ENCODE measurements around the gene NFKBIZ. TPM values are rescaled to one million over a fixed set of nuclear protein-coding genes. Genes with fewer than 3 reads are reported as not detected.

Gene NFKBIZ
- polyA plus RNA-seq, 1 of the 3 experiments (the other 2 are of a cell fraction) = 59.9 TPM

- no peaks in the 10 kb centered on the region for H3F3A ChIP-seq (replicated peaks; ENCODE audit: insufficient read depth)
- H3K4me1 ChIP-seq (ENCODE audit: control insufficient read depth in 1 of 2, insufficient read depth in 2 of 2, low read depth in 1 of 2, low read length in 1 of 2) = no peaks in the 10 kb centered on the region; a peak in 1 of 4 replicates
- POLR2A ChIA-PET = no interaction called here
- CTCF ChIA-PET = interaction anchor here (0.9 kb wide), 1 partner anchor 393 kb away, joined by 3 read pairs; no protein-coding TSS in a partner anchor
- H3K27me3 ChIP-seq (ENCODE audit: insufficient read depth) = no peaks in the 10 kb centered on the region
- H3K4me2 ChIP-seq = no peak overlapping the region
- H4K20me1 ChIP-seq (ENCODE audit: insufficient read depth) = no peaks in the 10 kb centered on the region
- H3K36me3 ChIP-seq (replicated peaks in 1 of 2; ENCODE audit: control insufficient read depth in 1 of 2, insufficient read depth in 2 of 2, low read length in 1 of 2) = peaks cover 0 to 4% of the 10 kb centered on the region in 2 experiments
- TF ChIP-seq, protein P1, sequence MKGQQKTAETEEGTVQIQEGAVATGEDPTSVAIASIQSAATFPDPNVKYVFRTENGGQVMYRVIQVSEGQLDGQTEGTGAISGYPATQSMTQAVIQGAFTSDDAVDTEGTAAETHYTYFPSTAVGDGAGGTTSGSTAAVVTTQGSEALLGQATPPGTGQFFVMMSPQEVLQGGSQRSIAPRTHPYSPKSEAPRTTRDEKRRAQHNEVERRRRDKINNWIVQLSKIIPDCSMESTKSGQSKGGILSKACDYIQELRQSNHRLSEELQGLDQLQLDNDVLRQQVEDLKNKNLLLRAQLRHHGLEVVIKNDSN (IDR thresholded peaks at IDR 0.05; ENCODE audit: borderline replicate concordance, low read depth) = no peak
- TF ChIP-seq FOXJ3 (CRISPR knock-in tag; IDR thresholded peaks at IDR 0.05) (no peak), CHD2 (IDR thresholded peaks at IDR 0.05; ENCODE audit: low read length, partially characterized antibody) (no peak), TCF12 (IDR thresholded peaks at IDR 0.05) (no peak), GATA2 (CRISPR knock-in tag; IDR thresholded peaks at IDR 0.05) (no peak)
- no peak overlapping the region for H3K4me3 ChIP-seq (ENCODE audit: low read depth in 2 of 2, low read length in 1 of 2)
- no peaks in the 10 kb centered on the region for H3K9me3 ChIP-seq
- H3K9ac ChIP-seq = no peak overlapping the region
- no peak overlapping the region for H3K27ac ChIP-seq (ENCODE audit: low read depth in 2 of 2, low read length in 1 of 2)
- no peaks in the 10 kb centered on the region for H3K9me2 ChIP-seq
- no peak overlapping the region for H2AFZ ChIP-seq (ENCODE audit: low read depth)
- no peaks in the 10 kb centered on the region for H3K79me2 ChIP-seq (ENCODE audit: insufficient read depth)
- WGBS (ENCODE audit: low lambda C conversion rate) = 98% methylated on average over 6 of the region's 6 CpGs
- DNase-seq = no peak
These were observed 13.2 kb upstream of the NFKBIZ start for GRCh38 chr3:101836160-101836559.

DNA sequence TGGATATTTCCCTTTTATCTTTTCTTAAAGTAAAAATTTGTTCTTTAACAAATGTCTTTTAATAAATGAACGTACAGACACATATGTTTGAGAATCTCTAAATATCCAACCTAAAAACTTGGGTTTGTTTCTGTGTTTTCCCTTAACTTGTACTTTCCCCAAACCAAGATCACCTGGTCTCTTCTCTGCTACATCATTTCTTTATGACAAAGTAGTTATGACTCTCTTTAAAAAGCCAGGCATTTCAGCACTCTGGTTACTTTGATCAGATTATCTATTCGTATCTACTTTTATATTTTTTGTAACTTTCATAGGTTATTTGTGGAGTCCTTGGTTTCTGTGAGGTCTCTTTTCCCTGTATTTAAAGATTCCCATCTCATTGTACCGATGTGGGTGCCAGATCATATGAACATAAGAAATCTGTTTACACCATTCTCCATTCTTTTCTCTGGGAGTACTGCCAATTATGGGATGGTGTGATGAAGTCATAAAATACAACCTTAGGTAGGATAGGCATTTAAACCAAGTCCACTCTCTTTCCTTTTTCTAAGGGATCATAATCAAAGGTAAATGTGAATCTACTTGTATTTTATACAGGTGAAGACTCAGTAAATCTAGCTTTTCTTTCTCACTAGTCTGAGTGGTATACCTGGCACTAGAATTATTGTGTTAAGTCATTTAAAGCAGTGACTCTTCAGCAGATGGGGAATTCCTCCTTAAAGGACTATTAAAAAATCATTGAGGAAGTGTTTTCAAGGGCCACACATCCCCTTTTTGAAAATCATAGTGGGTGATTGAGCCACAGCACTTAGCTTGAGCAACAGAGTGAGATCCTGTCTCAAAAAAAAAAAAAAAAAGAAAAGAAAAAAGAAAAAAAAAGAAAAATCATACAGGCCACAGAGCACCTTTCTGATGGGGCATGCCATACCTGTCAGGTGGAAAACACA lies 12.4 kb upstream of the NFKBIZ start:
- ChIA-PET CTCF (no interaction called here), POLR2A (no interaction called here)
- no peaks in the 10 kb centered on the region for H4K20me1 ChIP-seq (ENCODE audit: insufficient read depth)
- no peaks in the 10 kb centered on the region for H3F3A ChIP-seq (replicated peaks; ENCODE audit: insufficient read depth)
- TF ChIP-seq, protein P1 (IDR thresholded peaks at IDR 0.05; ENCODE audit: borderline replicate concordance, low read depth) = no peak
- peak; percentile 48; the same call in 1 of the 2 replicates for TF ChIP-seq NFIC (IDR thresholded peaks at IDR 0.05; ENCODE audit: borderline replicate concordance)
- TF ChIP-seq TAF1 (IDR thresholded peaks at IDR 0.05; ENCODE audit: borderline replicate concordance, low read depth, low read length) = no peak
- TF ChIP-seq RCOR1 (IDR thresholded peaks at IDR 0.05; ENCODE audit: low read length) = no peak
- H2AFZ ChIP-seq (ENCODE audit: low read depth) = no peak overlapping the region
- H3K9me3 ChIP-seq = no peaks in the 10 kb centered on the region
- H3K36me3 ChIP-seq (replicated peaks in 1 of 2; ENCODE audit: control insufficient read depth in 1 of 2, insufficient read depth in 2 of 2, low read length in 1 of 2) = peaks cover 0 to 4% of the 10 kb centered on the region in 2 experiments
- H3K9ac ChIP-seq = no peak overlapping the region
- H3K4me2 ChIP-seq = no peak overlapping the region
- 61% methylated on average over 3 of the region's 3 CpGs for WGBS (ENCODE audit: low lambda C conversion rate)
- no peaks in the 10 kb centered on the region; a peak in 1 of 4 replicates for H3K4me1 ChIP-seq (ENCODE audit: control insufficient read depth in 1 of 2, insufficient read depth in 2 of 2, low read depth in 1 of 2, low read length in 1 of 2)
- DNase-seq = no peak
- H3K9me2 ChIP-seq = no peaks in the 10 kb centered on the region
- no peak overlapping the region for H3K4me3 ChIP-seq (ENCODE audit: low read depth in 2 of 2, low read length in 1 of 2)
- peak overlapping the region in 1 of 2 experiments; percentile 34; a peak in 1 of 4 replicates for H3K27ac ChIP-seq (ENCODE audit: low read depth in 2 of 2, low read length in 1 of 2)
- H3K79me2 ChIP-seq (ENCODE audit: insufficient read depth) = no peaks in the 10 kb centered on the region
- no peaks in the 10 kb centered on the region for H3K27me3 ChIP-seq (ENCODE audit: insufficient read depth)

Data from SK-N-SH (cell line).